ENCODE measurements around the gene CASKIN2. TPM values are rescaled to one million over a fixed set of nuclear protein-coding genes. Genes with fewer than 3 reads are reported as not detected.

The CASKIN2 gene
- total and polyA plus RNA-seq, 3 donors from 2014 or later: 15.6 to 22.6 (median 16.9) TPM

- Histone ChIP-seq H3K4me1 (peaks cover 38% of the 10 kb centered on the region), H3K9me3 (no peaks in the 10 kb centered on the region), H3K27me3 (no peaks in the 10 kb centered on the region), H3K36me3 (ENCODE audit: low read depth, missing control alignments) (no peaks in the 10 kb centered on the region), H3K4me3 (no peak overlapping the region), H3K27ac (no peak overlapping the region)
- TF ChIP-seq POLR2A (IDR thresholded peaks at IDR 0.05): no peak
- no peak for TF ChIP-seq CTCF (IDR thresholded peaks at IDR 0.05)
- DNase-seq: no peak
- 70 to 80% methylated on average over 7 to 14 of the region's 14 CpGs for WGBS, 2 donors
- intact Hi-C loops (cut with DNase I; ENCODE audit: low total_unique reads): no loop called here
Observed at GRCh38 chr17:75490173-75490743, 25.1 kb downstream of the CASKIN2 start.

GRCh38 chr17:75489511-75489955, 25.8 kb downstream of the CASKIN2 start:
- Histone ChIP-seq H3K4me3 (no peak overlapping the region), H3K9me3 (no peaks in the 10 kb centered on the region), H3K27me3 (no peaks in the 10 kb centered on the region), H3K27ac (no peak overlapping the region), H3K36me3 (ENCODE audit: low read depth, missing control alignments) (no peaks in the 10 kb centered on the region), H3K4me1 (peaks cover 45% of the 10 kb centered on the region)
- 78 to 81% methylated on average over 12 to 14 of the region's 14 CpGs for WGBS, 2 donors
- intact Hi-C loops (cut with DNase I; ENCODE audit: low total_unique reads): no loop called here
- TF ChIP-seq POLR2A (IDR thresholded peaks at IDR 0.05) (no peak), CTCF (IDR thresholded peaks at IDR 0.05) (no peak)
- DNase-seq: no peak

- Histone ChIP-seq H3K9me3 (no peaks in the 10 kb centered on the region), H3K27ac (no peak overlapping the region), H3K27me3 (no peaks in the 10 kb centered on the region), H3K36me3 (ENCODE audit: low read depth, missing control alignments) (no peaks in the 10 kb centered on the region), H3K4me3 (no peak overlapping the region), H3K4me1 (peaks cover 45% of the 10 kb centered on the region)
- DNase-seq: no peak
- WGBS, 2 donors: 90 to 95% methylated on average over 15 to 24 of the region's 24 CpGs
- no peak for TF ChIP-seq POLR2A (IDR thresholded peaks at IDR 0.05)
- no peak for TF ChIP-seq CTCF (IDR thresholded peaks at IDR 0.05)
- intact Hi-C loops (cut with DNase I; ENCODE audit: low total_unique reads): no loop called here
Observed at GRCh38 chr17:75488693-75489510, 26.4 kb downstream of the CASKIN2 start.

GRCh38 chr17:75487351-75488070, 27.8 kb downstream of the CASKIN2 start:
- peaks cover 45% of the 10 kb centered on the region for H3K4me1 ChIP-seq
- TF ChIP-seq POLR2A (IDR thresholded peaks at IDR 0.05): no peak
- no peak for TF ChIP-seq CTCF (IDR thresholded peaks at IDR 0.05)
- H3K9me3 ChIP-seq: no peaks in the 10 kb centered on the region
- no peak overlapping the region for H3K4me3 ChIP-seq
- H3K36me3 ChIP-seq (ENCODE audit: low read depth, missing control alignments): no peaks in the 10 kb centered on the region
- intact Hi-C loops (cut with DNase I; ENCODE audit: low total_unique reads): no loop called here
- DNase-seq: peak; percentile 48
- H3K27me3 ChIP-seq: no peaks in the 10 kb centered on the region
- peak overlapping the region in 1 of 2 donors; percentile 39 for H3K27ac ChIP-seq
- 72 to 80% methylated on average over 12 of the region's 12 CpGs for WGBS, 2 donors
